H1 (cell line): ENCODE measurements around the gene RIF1. TPM values are rescaled to one million over a fixed set of nuclear protein-coding genes. Genes with fewer than 3 reads are reported as not detected.

Experiments
- CBX8 ChIP-seq: fragments of 300-800, 300-1000 bp; sonication (generic); IDR thresholded peaks from 2 replicates; pipeline ENCODE4 v1.7.1; 2016; ENCODE audit warnings: low read depth, low read length, borderline replicate concordance
- CHD1 ChIP-seq: IDR thresholded peaks from 2 replicates; pipeline ENCODE4 v1.6.1; 2012; ENCODE audit warnings: low read depth, low read length, improper control_type of control experiment
- CTBP2 ChIP-seq: IDR thresholded peaks from 2 replicates; pipeline ENCODE4 v1.7.0; 2011; ENCODE audit warnings: borderline replicate concordance, mild to moderate bottlenecking, moderate library complexity, mixed read lengths, low read length; ENCODE audit not compliant: insufficient read depth, insufficient read length
- HDAC2 ChIP-seq, 2 experiments: fragments of 300-600 bp in 1 of 2; sonication (generic) in 1 of 2; IDR thresholded peaks; 2 replicates each; pipeline ENCODE4 v1.6.1; 2011 to 2012; ENCODE audit warnings: low read depth in 2 of 2, low read length in 2 of 2, mild to moderate bottlenecking in 2 of 2, moderate library complexity in 2 of 2, borderline replicate concordance in 1 of 2, inconsistent platforms in 1 of 2
- SIRT6 ChIP-seq: IDR thresholded peaks from one replicate; pipeline ENCODE4 v1.7.1; 2012; ENCODE audit warnings: low read length, inconsistent platforms
- SRF ChIP-seq: IDR thresholded peaks from 2 replicates; pipeline ENCODE4 v1.6.1; 2011; ENCODE audit warnings: mild to moderate bottlenecking, low read depth, low read length, moderate library complexity
- YY1 ChIP-seq: IDR thresholded peaks from 2 replicates; pipeline ENCODE4 v1.6.1; 2011; ENCODE audit warnings: low read depth, mild to moderate bottlenecking, low read length
- polyA plus RNA-seq, 7 experiments: library from polyadenylated mRNA; depleted of rRNA in 3 of 7; stranded (reverse) in 5 of 7; unstranded in 2 of 7; fragments of >200 nt in 5 of 7; fragments of 200-250 nt in 2 of 7; gene quantifications; 1 replicate in 5 of 7; 2 replicates in 1 of 7; 4 replicates in 1 of 7; pipeline versions ENCODE4 v1.2.1 to v1.2.3, GENCODE V29; 2011 to 2013; ENCODE audit warnings: missing spikeins in 2 of 7, mixed read lengths in 2 of 7
- total RNA-seq: library from RNA; stranded (reverse); fragmentation: NEBNext Ultra II Directional; extraction: Animal tissue kit (Norgen Biotek cat#: 25700); gene quantifications from 2 replicates; pipeline ENCODE4 v1.2.1, GENCODE V29; 2021
- TF ChIP-seq, protein P1 (sequence below): fragments of 300-600 bp; sonication (generic); IDR thresholded peaks from 2 replicates; pipeline ENCODE4 v1.7.1; 2012; ENCODE audit warnings: low read length, moderate library complexity, mild to moderate bottlenecking, inconsistent platforms; ENCODE audit not compliant: insufficient replicate concordance
- TF ChIP-seq, protein P2 (sequence below): IDR thresholded peaks from 2 replicates; pipeline ENCODE4 v1.6.1; 2012; ENCODE audit warnings: low read length, inconsistent platforms

RIF1 gene
- total and polyA plus RNA-seq, 2 of the 8 experiments (the other 6 are each of a cell fraction or from before 2014, with no cell fraction given), result 9.5 to 104 TPM

- TF ChIP-seq, protein P1, sequence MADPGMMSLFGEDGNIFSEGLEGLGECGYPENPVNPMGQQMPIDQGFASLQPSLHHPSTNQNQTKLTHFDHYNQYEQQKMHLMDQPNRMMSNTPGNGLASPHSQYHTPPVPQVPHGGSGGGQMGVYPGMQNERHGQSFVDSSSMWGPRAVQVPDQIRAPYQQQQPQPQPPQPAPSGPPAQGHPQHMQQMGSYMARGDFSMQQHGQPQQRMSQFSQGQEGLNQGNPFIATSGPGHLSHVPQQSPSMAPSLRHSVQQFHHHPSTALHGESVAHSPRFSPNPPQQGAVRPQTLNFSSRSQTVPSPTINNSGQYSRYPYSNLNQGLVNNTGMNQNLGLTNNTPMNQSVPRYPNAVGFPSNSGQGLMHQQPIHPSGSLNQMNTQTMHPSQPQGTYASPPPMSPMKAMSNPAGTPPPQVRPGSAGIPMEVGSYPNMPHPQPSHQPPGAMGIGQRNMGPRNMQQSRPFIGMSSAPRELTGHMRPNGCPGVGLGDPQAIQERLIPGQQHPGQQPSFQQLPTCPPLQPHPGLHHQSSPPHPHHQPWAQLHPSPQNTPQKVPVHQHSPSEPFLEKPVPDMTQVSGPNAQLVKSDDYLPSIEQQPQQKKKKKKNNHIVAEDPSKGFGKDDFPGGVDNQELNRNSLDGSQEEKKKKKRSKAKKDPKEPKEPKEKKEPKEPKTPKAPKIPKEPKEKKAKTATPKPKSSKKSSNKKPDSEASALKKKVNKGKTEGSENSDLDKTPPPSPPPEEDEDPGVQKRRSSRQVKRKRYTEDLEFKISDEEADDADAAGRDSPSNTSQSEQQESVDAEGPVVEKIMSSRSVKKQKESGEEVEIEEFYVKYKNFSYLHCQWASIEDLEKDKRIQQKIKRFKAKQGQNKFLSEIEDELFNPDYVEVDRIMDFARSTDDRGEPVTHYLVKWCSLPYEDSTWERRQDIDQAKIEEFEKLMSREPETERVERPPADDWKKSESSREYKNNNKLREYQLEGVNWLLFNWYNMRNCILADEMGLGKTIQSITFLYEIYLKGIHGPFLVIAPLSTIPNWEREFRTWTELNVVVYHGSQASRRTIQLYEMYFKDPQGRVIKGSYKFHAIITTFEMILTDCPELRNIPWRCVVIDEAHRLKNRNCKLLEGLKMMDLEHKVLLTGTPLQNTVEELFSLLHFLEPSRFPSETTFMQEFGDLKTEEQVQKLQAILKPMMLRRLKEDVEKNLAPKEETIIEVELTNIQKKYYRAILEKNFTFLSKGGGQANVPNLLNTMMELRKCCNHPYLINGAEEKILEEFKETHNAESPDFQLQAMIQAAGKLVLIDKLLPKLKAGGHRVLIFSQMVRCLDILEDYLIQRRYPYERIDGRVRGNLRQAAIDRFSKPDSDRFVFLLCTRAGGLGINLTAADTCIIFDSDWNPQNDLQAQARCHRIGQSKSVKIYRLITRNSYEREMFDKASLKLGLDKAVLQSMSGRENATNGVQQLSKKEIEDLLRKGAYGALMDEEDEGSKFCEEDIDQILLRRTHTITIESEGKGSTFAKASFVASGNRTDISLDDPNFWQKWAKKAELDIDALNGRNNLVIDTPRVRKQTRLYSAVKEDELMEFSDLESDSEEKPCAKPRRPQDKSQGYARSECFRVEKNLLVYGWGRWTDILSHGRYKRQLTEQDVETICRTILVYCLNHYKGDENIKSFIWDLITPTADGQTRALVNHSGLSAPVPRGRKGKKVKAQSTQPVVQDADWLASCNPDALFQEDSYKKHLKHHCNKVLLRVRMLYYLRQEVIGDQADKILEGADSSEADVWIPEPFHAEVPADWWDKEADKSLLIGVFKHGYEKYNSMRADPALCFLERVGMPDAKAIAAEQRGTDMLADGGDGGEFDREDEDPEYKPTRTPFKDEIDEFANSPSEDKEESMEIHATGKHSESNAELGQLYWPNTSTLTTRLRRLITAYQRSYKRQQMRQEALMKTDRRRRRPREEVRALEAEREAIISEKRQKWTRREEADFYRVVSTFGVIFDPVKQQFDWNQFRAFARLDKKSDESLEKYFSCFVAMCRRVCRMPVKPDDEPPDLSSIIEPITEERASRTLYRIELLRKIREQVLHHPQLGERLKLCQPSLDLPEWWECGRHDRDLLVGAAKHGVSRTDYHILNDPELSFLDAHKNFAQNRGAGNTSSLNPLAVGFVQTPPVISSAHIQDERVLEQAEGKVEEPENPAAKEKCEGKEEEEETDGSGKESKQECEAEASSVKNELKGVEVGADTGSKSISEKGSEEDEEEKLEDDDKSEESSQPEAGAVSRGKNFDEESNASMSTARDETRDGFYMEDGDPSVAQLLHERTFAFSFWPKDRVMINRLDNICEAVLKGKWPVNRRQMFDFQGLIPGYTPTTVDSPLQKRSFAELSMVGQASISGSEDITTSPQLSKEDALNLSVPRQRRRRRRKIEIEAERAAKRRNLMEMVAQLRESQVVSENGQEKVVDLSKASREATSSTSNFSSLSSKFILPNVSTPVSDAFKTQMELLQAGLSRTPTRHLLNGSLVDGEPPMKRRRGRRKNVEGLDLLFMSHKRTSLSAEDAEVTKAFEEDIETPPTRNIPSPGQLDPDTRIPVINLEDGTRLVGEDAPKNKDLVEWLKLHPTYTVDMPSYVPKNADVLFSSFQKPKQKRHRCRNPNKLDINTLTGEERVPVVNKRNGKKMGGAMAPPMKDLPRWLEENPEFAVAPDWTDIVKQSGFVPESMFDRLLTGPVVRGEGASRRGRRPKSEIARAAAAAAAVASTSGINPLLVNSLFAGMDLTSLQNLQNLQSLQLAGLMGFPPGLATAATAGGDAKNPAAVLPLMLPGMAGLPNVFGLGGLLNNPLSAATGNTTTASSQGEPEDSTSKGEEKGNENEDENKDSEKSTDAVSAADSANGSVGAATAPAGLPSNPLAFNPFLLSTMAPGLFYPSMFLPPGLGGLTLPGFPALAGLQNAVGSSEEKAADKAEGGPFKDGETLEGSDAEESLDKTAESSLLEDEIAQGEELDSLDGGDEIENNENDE, result no peak
- TF ChIP-seq CBX8 (no peak), SRF (no peak), SIRT6 (no peak), CTBP2 (no peak), YY1 (no peak), HDAC2 (IDR thresholded peaks at IDR 0.05; ENCODE audit: borderline replicate concordance in 1 of 2, low read depth in 2 of 2, low read length in 2 of 2) (no peak), CHD1 (no peak)
- TF ChIP-seq, protein P2, sequence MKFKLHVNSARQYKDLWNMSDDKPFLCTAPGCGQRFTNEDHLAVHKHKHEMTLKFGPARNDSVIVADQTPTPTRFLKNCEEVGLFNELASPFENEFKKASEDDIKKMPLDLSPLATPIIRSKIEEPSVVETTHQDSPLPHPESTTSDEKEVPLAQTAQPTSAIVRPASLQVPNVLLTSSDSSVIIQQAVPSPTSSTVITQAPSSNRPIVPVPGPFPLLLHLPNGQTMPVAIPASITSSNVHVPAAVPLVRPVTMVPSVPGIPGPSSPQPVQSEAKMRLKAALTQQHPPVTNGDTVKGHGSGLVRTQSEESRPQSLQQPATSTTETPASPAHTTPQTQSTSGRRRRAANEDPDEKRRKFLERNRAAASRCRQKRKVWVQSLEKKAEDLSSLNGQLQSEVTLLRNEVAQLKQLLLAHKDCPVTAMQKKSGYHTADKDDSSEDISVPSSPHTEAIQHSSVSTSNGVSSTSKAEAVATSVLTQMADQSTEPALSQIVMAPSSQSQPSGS, result no peak
Measured at GRCh38 chr2:151379169-151379568, 30.5 kb upstream of the RIF1 start (continued).
